Lower leg skin (tissue), 3 donors: ENCODE results near the gene CRACR2B.

Experiments
- CTCF ChIP-seq, 3 donors: fragments of 450-650 bp; IDR thresholded peaks; one replicate each; pipeline ENCODE4 v1.5.1; 2016; ENCODE audit warnings: antibody characterized with exemption in 3 of 3, mild to moderate bottlenecking in 3 of 3, moderate library complexity in 2 of 3
- POLR2A ChIP-seq, 2 donors: fragments of 450-650 bp; IDR thresholded peaks; one replicate each; pipeline ENCODE4 v1.6.1; 2016 to 2017; ENCODE audit warnings: antibody characterized with exemption in 2 of 2, mild to moderate bottlenecking in 1 of 2, moderate library complexity in 1 of 2

GRCh38 chr11:827146-827896, 398 bp upstream of the CRACR2B start:
- TF ChIP-seq CTCF (IDR thresholded peaks at IDR 0.05): no peak
- TF ChIP-seq POLR2A (IDR thresholded peaks at IDR 0.05): no peak
